Neural progenitor cell (in vitro differentiated cells): ENCODE results near the gene PEX6. TPM values are rescaled to one million over a fixed set of nuclear protein-coding genes. Genes with fewer than 3 reads are reported as not detected.

Experiments
- DNase-seq: peaks from one replicate; pipeline ENCODE4 v3.0.0-alpha.2; 2016; ENCODE audit warnings: low spot score
- H2AFZ ChIP-seq: fragments of 200-600 bp; sonication (generic); replicated peaks from 2 replicates; pipeline ENCODE4 v1.6.1; 2016; ENCODE audit warnings: antibody characterized with exemption
- H3F3A ChIP-seq: fragments of 200-600 bp; sonication (generic); 2 replicates; pipeline ENCODE4 v1.6.1; 2016; ENCODE audit warnings: antibody characterized with exemption, low read depth
- H3K27ac ChIP-seq: fragments of 200-600 bp; sonication (generic); 2 replicates; pipeline ENCODE4 v1.5.1; 2016; ENCODE audit warnings: mild to moderate bottlenecking
- H3K27me3 ChIP-seq: fragments of 200-600 bp; sonication (generic); 2 replicates; pipeline ENCODE4 v1.6.1; 2016; ENCODE audit warnings: mild to moderate bottlenecking, moderate library complexity
- H3K36me3 ChIP-seq: fragments of 200-600 bp; sonication (generic); 2 replicates; pipeline ENCODE4 v1.5.1; 2016
- H3K4me1 ChIP-seq: fragments of 200-600 bp; sonication (generic); 2 replicates; pipeline ENCODE4 v1.6.1; 2016; ENCODE audit warnings: mixed run types
- H3K4me2 ChIP-seq: fragments of 200-600 bp; sonication (generic); 2 replicates; pipeline ENCODE4 v1.6.1; 2016
- H3K4me3 ChIP-seq: fragments of 200-600 bp; sonication (generic); 2 replicates; pipeline ENCODE4 v1.5.1; 2016
- H3K79me2 ChIP-seq: fragments of 200-600 bp; sonication (generic); 2 replicates; pipeline ENCODE4 v1.6.1; 2016; ENCODE audit warnings: low read depth
- H3K9ac ChIP-seq: fragments of 200-600 bp; sonication (generic); 2 replicates; pipeline ENCODE4 v1.6.1; 2016
- H3K9me3 ChIP-seq: fragments of 200-600 bp; sonication (generic); 2 replicates; pipeline ENCODE4 v1.5.1; 2016; ENCODE audit warnings: low read depth
- H4K20me1 ChIP-seq: fragments of 200-600 bp; sonication (generic); 2 replicates; pipeline ENCODE4 v1.6.1; 2016; ENCODE audit warnings: low read depth
- H3K27ac Mint-ChIP-seq: 3 replicates; pipeline ENCODE4 v1.8.0; 2021; ENCODE audit warnings: mixed read lengths
- H3K27me3 Mint-ChIP-seq: 2 replicates; pipeline ENCODE4 v1.8.0; 2022; ENCODE audit warnings: low read depth, mild to moderate bottlenecking, inconsistent platforms, moderate library complexity, mixed read lengths; ENCODE audit not compliant: insufficient read depth
- H3K36me3 Mint-ChIP-seq: 3 replicates; pipeline ENCODE4 v1.8.0; 2021; ENCODE audit warnings: mixed read lengths
- H3K4me1 Mint-ChIP-seq: 3 replicates; pipeline ENCODE4 v1.8.0; 2021; ENCODE audit warnings: mixed read lengths
- H3K4me3 Mint-ChIP-seq: 3 replicates; pipeline ENCODE4 v1.8.0; 2021; ENCODE audit warnings: mild to moderate bottlenecking, moderate library complexity, mixed read lengths
- H3K9me3 Mint-ChIP-seq: 3 replicates; pipeline ENCODE4 v1.8.0; 2020; ENCODE audit warnings: mixed read lengths
- CTCF ChIP-seq: fragments of 200-600 bp; sonication (generic); IDR thresholded peaks from 2 replicates; pipeline ENCODE4 v1.5.1; 2017; ENCODE audit warnings: antibody characterized with exemption, mild to moderate bottlenecking
- EZH2 ChIP-seq: fragments of 200-600 bp; sonication (generic); IDR thresholded peaks from 2 replicates; pipeline ENCODE4 v1.6.1; 2017; ENCODE audit warnings: antibody characterized with exemption, mild to moderate bottlenecking, moderate library complexity
- EZH2phosphoT487 ChIP-seq: fragments of 200-600 bp; sonication (generic); IDR thresholded peaks from 2 replicates; pipeline ENCODE4 v1.6.1; 2017; ENCODE audit warnings: antibody characterized with exemption
- total RNA-seq: library from RNA; depleted of rRNA; stranded (reverse); fragments of >200 nt; gene quantifications from 2 replicates; pipeline ENCODE4 v1.2.3, GENCODE V29; 2015; ENCODE audit warnings: low replicate concordance

PEX6 gene
- total RNA-seq, 1 donor from 2014 or later = 11.3 TPM

- TF ChIP-seq EZH2 = no peak
- no peak for TF ChIP-seq CTCF
- no peak for TF ChIP-seq EZH2phosphoT487
- H3K27ac Mint-ChIP-seq = peak overlapping the region; percentile 27
- Histone ChIP-seq H2AFZ (no peak overlapping the region), H3K27me3 (no peaks in the 10 kb centered on the region), H3K9ac (no peak overlapping the region), H3K4me2 (no peak overlapping the region), H3K27ac (no peak overlapping the region), H3K4me3 (no peak overlapping the region), H3K9me3 (no peaks in the 10 kb centered on the region), H3K36me3 (no peaks in the 10 kb centered on the region), H3K79me2 (no peaks in the 10 kb centered on the region), H3F3A (no peaks in the 10 kb centered on the region), H4K20me1 (no peaks in the 10 kb centered on the region), H3K4me1 (no peaks in the 10 kb centered on the region)
- DNase-seq = no peak
- H3K4me3 Mint-ChIP-seq = no peak overlapping the region
- H3K27me3 Mint-ChIP-seq = no peaks in the 10 kb centered on the region
- peaks cover 4% of the 10 kb centered on the region for H3K4me1 Mint-ChIP-seq
- peaks cover 9% of the 10 kb centered on the region for H3K36me3 Mint-ChIP-seq
- H3K9me3 Mint-ChIP-seq = no peaks in the 10 kb centered on the region
Observed at GRCh38 chr6:42971746-42972327, 7.1 kb downstream of the PEX6 start.

- Histone ChIP-seq H3K36me3 (no peaks in the 10 kb centered on the region), H3K27ac (no peak overlapping the region), H3K4me1 (no peaks in the 10 kb centered on the region)
Observed at GRCh38 chr6:42970871-42971612, 7.9 kb downstream of the PEX6 start.

GRCh38 chr6:42969934-42970333, 9.0 kb downstream of the PEX6 start:
- Histone ChIP-seq H3K4me2 (no peak overlapping the region), H3K79me2 (no peaks in the 10 kb centered on the region), H3K9ac (no peak overlapping the region), H3K4me1 (no peaks in the 10 kb centered on the region), H2AFZ (no peak overlapping the region), H4K20me1 (no peaks in the 10 kb centered on the region), H3K27me3 (no peaks in the 10 kb centered on the region), H3K27ac (no peak overlapping the region), H3K36me3 (no peaks in the 10 kb centered on the region), H3F3A (no peaks in the 10 kb centered on the region), H3K9me3 (no peaks in the 10 kb centered on the region), H3K4me3 (no peak overlapping the region)
- H3K4me3 Mint-ChIP-seq = no peak overlapping the region
- H3K4me1 Mint-ChIP-seq = peaks cover 3% of the 10 kb centered on the region
- TF ChIP-seq EZH2 (no peak), EZH2phosphoT487 (no peak)
- no peaks in the 10 kb centered on the region for H3K9me3 Mint-ChIP-seq
- DNase-seq = no peak
- no peaks in the 10 kb centered on the region for H3K27me3 Mint-ChIP-seq
- H3K27ac Mint-ChIP-seq = no peak overlapping the region
- H3K36me3 Mint-ChIP-seq = peaks cover 9% of the 10 kb centered on the region

More at GRCh38 chr6:42970871-42971612, 7.9 kb downstream of the PEX6 start:
- Histone ChIP-seq H4K20me1 (no peaks in the 10 kb centered on the region), H3K4me3 (no peak overlapping the region), H3K9ac (no peak overlapping the region), H3K27me3 (no peaks in the 10 kb centered on the region), H3K79me2 (no peaks in the 10 kb centered on the region), H3K9me3 (no peaks in the 10 kb centered on the region), H2AFZ (no peak overlapping the region), H3K4me2 (no peak overlapping the region), H3F3A (no peaks in the 10 kb centered on the region)
- Mint-ChIP-seq H3K9me3 (no peaks in the 10 kb centered on the region), H3K4me1 (peaks cover 3% of the 10 kb centered on the region), H3K4me3 (no peak overlapping the region), H3K27ac (peak overlapping the region; percentile 27), H3K36me3 (peaks cover 9% of the 10 kb centered on the region), H3K27me3 (no peaks in the 10 kb centered on the region)
- no peak for TF ChIP-seq EZH2
- TF ChIP-seq CTCF = no peak
- no peak for TF ChIP-seq EZH2phosphoT487
- DNase-seq = no peak

GRCh38 chr6:42969431-42969830, 9.6 kb downstream of the PEX6 start:
- TF ChIP-seq EZH2 = no peak
- TF ChIP-seq EZH2phosphoT487 = no peak
- TF ChIP-seq CTCF = no peak
- Histone ChIP-seq H3K9me3 (no peaks in the 10 kb centered on the region), H3K9ac (no peak overlapping the region), H3K79me2 (no peaks in the 10 kb centered on the region), H3K36me3 (no peaks in the 10 kb centered on the region), H2AFZ (no peak overlapping the region), H4K20me1 (no peaks in the 10 kb centered on the region), H3K4me1 (no peaks in the 10 kb centered on the region), H3F3A (no peaks in the 10 kb centered on the region), H3K4me2 (no peak overlapping the region), H3K4me3 (no peak overlapping the region), H3K27ac (no peak overlapping the region), H3K27me3 (no peaks in the 10 kb centered on the region)
- no peak for DNase-seq
- H3K4me1 Mint-ChIP-seq = peaks cover 3% of the 10 kb centered on the region
- H3K36me3 Mint-ChIP-seq = peaks cover 9% of the 10 kb centered on the region
- H3K27ac Mint-ChIP-seq = no peak overlapping the region
- H3K27me3 Mint-ChIP-seq = no peaks in the 10 kb centered on the region
- H3K4me3 Mint-ChIP-seq = no peak overlapping the region
- no peaks in the 10 kb centered on the region for H3K9me3 Mint-ChIP-seq
